H1 (cell line): Measurements from ENCODE around the gene IRS1. TPM values are rescaled to one million over a fixed set of nuclear protein-coding genes. Genes with fewer than 3 reads are reported as not detected.

Experiments
- CTBP2 ChIP-seq: IDR thresholded peaks from 2 replicates; pipeline ENCODE4 v1.7.0; 2011; ENCODE audit warnings: borderline replicate concordance, mild to moderate bottlenecking, moderate library complexity, mixed read lengths, low read length; ENCODE audit not compliant: insufficient read depth, insufficient read length
- EP300 ChIP-seq, 2 experiments: IDR thresholded peaks; 1 replicate in 1 of 2; 2 replicates in 1 of 2; pipeline ENCODE4 v1.6.1; 2011 to 2012; ENCODE audit warnings: low read depth in 2 of 2, low read length in 2 of 2, mild to moderate bottlenecking in 2 of 2, borderline replicate concordance in 1 of 2, inconsistent platforms in 1 of 2, moderate library complexity in 1 of 2
- KDM1A ChIP-seq: fragments of 200-600, 300-600 bp; sonication (generic); IDR thresholded peaks from 2 replicates; pipeline ENCODE4 v1.7.1; 2016; ENCODE audit warnings: mild to moderate bottlenecking, low read length, borderline replicate concordance
- MAX ChIP-seq: IDR thresholded peaks from 2 replicates; pipeline ENCODE4 v1.6.1; 2012; ENCODE audit warnings: inconsistent platforms
- PHF8 ChIP-seq: fragments of 200-600 bp; sonication (generic); conservative IDR thresholded peaks from 2 replicates; pipeline ENCODE4 v1.7.1; 2012; ENCODE audit warnings: low read depth, mild to moderate bottlenecking, inconsistent platforms, low read length, moderate library complexity
- RAD21 ChIP-seq, 2 experiments: IDR thresholded peaks in 1 of 2; conservative IDR thresholded peaks in 1 of 2; 2 replicates each; pipeline ENCODE4 v1.6.1; 2011; ENCODE audit warnings: low read depth in 2 of 2, low read length in 2 of 2, improper control_type of control experiment in 1 of 2, inconsistent platforms in 1 of 2, mild to moderate bottlenecking in 1 of 2, moderate library complexity in 1 of 2
- RBBP5 ChIP-seq: IDR thresholded peaks from 2 replicates; pipeline ENCODE4 v1.7.1; 2012; ENCODE audit warnings: low read depth, mild to moderate bottlenecking, inconsistent platforms, low read length, moderate library complexity, borderline replicate concordance
- SAP30 ChIP-seq: fragments of 300-600 bp; sonication (generic); IDR thresholded peaks from 2 replicates; pipeline ENCODE4 v1.7.1; 2012; ENCODE audit warnings: low read length, moderate library complexity, mild to moderate bottlenecking, inconsistent platforms; ENCODE audit not compliant: insufficient read depth, insufficient replicate concordance
- SIX5 ChIP-seq: IDR thresholded peaks from 2 replicates; pipeline ENCODE4 v1.6.1; 2011; ENCODE audit warnings: mild to moderate bottlenecking, low read depth, low read length
- SUZ12 ChIP-seq: fragments of 200-600 bp; sonication (generic); IDR thresholded peaks from 2 replicates; pipeline ENCODE4 v1.6.1; 2012; ENCODE audit warnings: mild to moderate bottlenecking, inconsistent platforms, low read length, moderate library complexity, mixed read lengths
- TBP ChIP-seq: IDR thresholded peaks from 2 replicates; pipeline ENCODE4 v1.6.1; 2011; ENCODE audit warnings: low read depth, low read length, improper control_type of control experiment
- TEAD4 ChIP-seq: IDR thresholded peaks from 2 replicates; pipeline ENCODE4 v1.6.1; 2012; ENCODE audit warnings: low read depth, low read length, inconsistent platforms, mixed read lengths
- YY1 ChIP-seq: IDR thresholded peaks from 2 replicates; pipeline ENCODE4 v1.6.1; 2011; ENCODE audit warnings: low read depth, mild to moderate bottlenecking, low read length
- polyA plus RNA-seq, 7 experiments: library from polyadenylated mRNA; depleted of rRNA in 3 of 7; stranded (reverse) in 5 of 7; unstranded in 2 of 7; fragments of >200 nt in 5 of 7; fragments of 200-250 nt in 2 of 7; gene quantifications; 1 replicate in 5 of 7; 2 replicates in 1 of 7; 4 replicates in 1 of 7; pipeline versions ENCODE4 v1.2.1 to v1.2.3, GENCODE V29; 2011 to 2013; ENCODE audit warnings: missing spikeins in 2 of 7, mixed read lengths in 2 of 7
- total RNA-seq: library from RNA; stranded (reverse); fragmentation: NEBNext Ultra II Directional; extraction: Animal tissue kit (Norgen Biotek cat#: 25700); gene quantifications from 2 replicates; pipeline ENCODE4 v1.2.1, GENCODE V29; 2021
- TF ChIP-seq, protein P1 (sequence below): IDR thresholded peaks from 2 replicates; pipeline ENCODE4 v1.6.1; 2012; ENCODE audit warnings: inconsistent platforms

Gene IRS1
- total and polyA plus RNA-seq, 2 of the 8 experiments (the other 6 are each of a cell fraction or from before 2014, with no cell fraction given) = 9.1 to 26.9 TPM

- TF ChIP-seq TBP (peak; percentile 8; the same call in 1 of the 2 replicates), KDM1A (no peak), TEAD4 (peak; percentile 91), CTBP2 (peak; percentile 91), SIX5 (no peak), YY1 (0 out of 2 replicates have a peak, but pooled peaks have one; percentile 30), PHF8 (peak; percentile 86), RBBP5 (peak; percentile 60), MAX (peak; percentile 89), RAD21 (IDR thresholded peaks at IDR 0.05 in 1 of 2, conservative IDR thresholded peaks at IDR 0.05 in 1 of 2; ENCODE audit: low read depth in 2 of 2, low read length in 2 of 2) (peak in 1 of 2 experiments; percentile 2; a peak in 1 of 4 replicates), SAP30 (no peak), SUZ12 (0 out of 2 replicates have a peak, but pooled peaks have one; percentile 1), EP300 (IDR thresholded peaks at IDR 0.05; ENCODE audit: borderline replicate concordance in 1 of 2, low read depth in 2 of 2, low read length in 2 of 2) (peak in 1 of 2 experiments; percentile 76; a peak in 1 of 3 replicates)
- TF ChIP-seq, protein P1, sequence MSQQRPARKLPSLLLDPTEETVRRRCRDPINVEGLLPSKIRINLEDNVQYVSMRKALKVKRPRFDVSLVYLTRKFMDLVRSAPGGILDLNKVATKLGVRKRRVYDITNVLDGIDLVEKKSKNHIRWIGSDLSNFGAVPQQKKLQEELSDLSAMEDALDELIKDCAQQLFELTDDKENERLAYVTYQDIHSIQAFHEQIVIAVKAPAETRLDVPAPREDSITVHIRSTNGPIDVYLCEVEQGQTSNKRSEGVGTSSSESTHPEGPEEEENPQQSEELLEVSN = peak; percentile 7
Measured at GRCh38 chr2:226791487-226792081, 8.0 kb downstream of the IRS1 start (continued).
